Kasumi-1 (cell line): ENCODE data around the gene SRGAP1.
A peak's percentile ranks its signal among the peaks of the same experiment; 100 is the strongest.
"Not testable (repeated sequence)": the region's sequence is repeated elsewhere in the genome, so short reads cannot be mapped to it uniquely, and the experiment has no call there.

Experiments
- DNase-seq, 2 experiments: peaks; one replicate each; lab custom pipeline; 2025; lab: John Stamatoyannopoulos, UW

Gene SRGAP1

GRCh38 chr12:64171715-64172114 lies 327.2 kb downstream of the SRGAP1 start:
- DNase-seq = no peak

GRCh38 chr12:64172143-64172970 lies 327.9 kb downstream of the SRGAP1 start:
- DNase-seq = no peak

- DNase-seq = no peak
Observed at GRCh38 chr12:64173456-64173855, 329.0 kb downstream of the SRGAP1 start.

GRCh38 chr12:64175254-64175945 lies 330.9 kb downstream of the SRGAP1 start:
- no peak for DNase-seq

GRCh38 chr12:64177001-64177400 lies 332.5 kb downstream of the SRGAP1 start:
- no peak for DNase-seq

GRCh38 chr12:64178122-64178521 lies 333.6 kb downstream of the SRGAP1 start:
- DNase-seq = no peak

GRCh38 chr12:64180951-64181350 lies 336.5 kb downstream of the SRGAP1 start:
- DNase-seq = no peak

- DNase-seq = peak; percentile 17 to 35
Observed at GRCh38 chr12:64181430-64182291, 337.2 kb downstream of the SRGAP1 start.

- DNase-seq = no peak
Observed at GRCh38 chr12:64184216-64184615, 339.7 kb downstream of the SRGAP1 start.

- DNase-seq = no peak
Observed at GRCh38 chr12:64186789-64187188, 342.3 kb downstream of the SRGAP1 start.

- DNase-seq = peak; percentile 3 to 28
Observed at GRCh38 chr12:64187370-64187769, 342.9 kb downstream of the SRGAP1 start.

- DNase-seq = no peak
Observed at GRCh38 chr12:64187794-64188193, 343.3 kb downstream of the SRGAP1 start.

- no peak for DNase-seq
Observed at GRCh38 chr12:64189530-64189929, 345.0 kb downstream of the SRGAP1 start.

- no peak for DNase-seq
Observed at GRCh38 chr12:64190140-64190539, 345.6 kb downstream of the SRGAP1 start.

GRCh38 chr12:64192644-64193444 lies 348.3 kb downstream of the SRGAP1 start:
- no peak for DNase-seq

- DNase-seq = no peak
Observed at GRCh38 chr12:64193931-64194330, 349.4 kb downstream of the SRGAP1 start.

- DNase-seq = no peak
Observed at GRCh38 chr12:64194333-64195149, 350.0 kb downstream of the SRGAP1 start.

- not testable (repeated sequence) for DNase-seq
Observed at GRCh38 chr12:64195841-64196240, 351.3 kb downstream of the SRGAP1 start.

GRCh38 chr12:64203036-64203435 lies 358.5 kb downstream of the SRGAP1 start:
- no peak for DNase-seq

GRCh38 chr12:64203775-64204174 lies 359.3 kb downstream of the SRGAP1 start:
- DNase-seq = no peak

GRCh38 chr12:64205542-64205941 lies 361.0 kb downstream of the SRGAP1 start:
- DNase-seq = no peak
